Neural progenitor cell (in vitro differentiated cells): ENCODE data around the gene GSG1. TPM values are rescaled to one million over a fixed set of nuclear protein-coding genes. Genes with fewer than 3 reads are reported as not detected.

Experiments
- DNase-seq: peaks from one replicate; pipeline ENCODE4 v3.0.0-alpha.2; 2016; ENCODE audit warnings: low spot score
- H2AFZ ChIP-seq: fragments of 200-600 bp; sonication (generic); replicated peaks from 2 replicates; pipeline ENCODE4 v1.6.1; 2016; ENCODE audit warnings: antibody characterized with exemption
- H3F3A ChIP-seq: fragments of 200-600 bp; sonication (generic); 2 replicates; pipeline ENCODE4 v1.6.1; 2016; ENCODE audit warnings: antibody characterized with exemption, low read depth
- H3K27ac ChIP-seq: fragments of 200-600 bp; sonication (generic); 2 replicates; pipeline ENCODE4 v1.5.1; 2016; ENCODE audit warnings: mild to moderate bottlenecking
- H3K27me3 ChIP-seq: fragments of 200-600 bp; sonication (generic); 2 replicates; pipeline ENCODE4 v1.6.1; 2016; ENCODE audit warnings: mild to moderate bottlenecking, moderate library complexity
- H3K36me3 ChIP-seq: fragments of 200-600 bp; sonication (generic); 2 replicates; pipeline ENCODE4 v1.5.1; 2016
- H3K4me1 ChIP-seq: fragments of 200-600 bp; sonication (generic); 2 replicates; pipeline ENCODE4 v1.6.1; 2016; ENCODE audit warnings: mixed run types
- H3K4me2 ChIP-seq: fragments of 200-600 bp; sonication (generic); 2 replicates; pipeline ENCODE4 v1.6.1; 2016
- H3K4me3 ChIP-seq: fragments of 200-600 bp; sonication (generic); 2 replicates; pipeline ENCODE4 v1.5.1; 2016
- H3K79me2 ChIP-seq: fragments of 200-600 bp; sonication (generic); 2 replicates; pipeline ENCODE4 v1.6.1; 2016; ENCODE audit warnings: low read depth
- H3K9ac ChIP-seq: fragments of 200-600 bp; sonication (generic); 2 replicates; pipeline ENCODE4 v1.6.1; 2016
- H3K9me3 ChIP-seq: fragments of 200-600 bp; sonication (generic); 2 replicates; pipeline ENCODE4 v1.5.1; 2016; ENCODE audit warnings: low read depth
- H4K20me1 ChIP-seq: fragments of 200-600 bp; sonication (generic); 2 replicates; pipeline ENCODE4 v1.6.1; 2016; ENCODE audit warnings: low read depth
- H3K27ac Mint-ChIP-seq: 3 replicates; pipeline ENCODE4 v1.8.0; 2021; ENCODE audit warnings: mixed read lengths
- H3K27me3 Mint-ChIP-seq: 2 replicates; pipeline ENCODE4 v1.8.0; 2022; ENCODE audit warnings: low read depth, mild to moderate bottlenecking, inconsistent platforms, moderate library complexity, mixed read lengths; ENCODE audit not compliant: insufficient read depth
- H3K36me3 Mint-ChIP-seq: 3 replicates; pipeline ENCODE4 v1.8.0; 2021; ENCODE audit warnings: mixed read lengths
- H3K4me1 Mint-ChIP-seq: 3 replicates; pipeline ENCODE4 v1.8.0; 2021; ENCODE audit warnings: mixed read lengths
- H3K4me3 Mint-ChIP-seq: 3 replicates; pipeline ENCODE4 v1.8.0; 2021; ENCODE audit warnings: mild to moderate bottlenecking, moderate library complexity, mixed read lengths
- H3K9me3 Mint-ChIP-seq: 3 replicates; pipeline ENCODE4 v1.8.0; 2020; ENCODE audit warnings: mixed read lengths
- EZH2 ChIP-seq: fragments of 200-600 bp; sonication (generic); IDR thresholded peaks from 2 replicates; pipeline ENCODE4 v1.6.1; 2017; ENCODE audit warnings: antibody characterized with exemption, mild to moderate bottlenecking, moderate library complexity
- EZH2phosphoT487 ChIP-seq: fragments of 200-600 bp; sonication (generic); IDR thresholded peaks from 2 replicates; pipeline ENCODE4 v1.6.1; 2017; ENCODE audit warnings: antibody characterized with exemption
- total RNA-seq: library from RNA; depleted of rRNA; stranded (reverse); fragments of >200 nt; gene quantifications from 2 replicates; pipeline ENCODE4 v1.2.3, GENCODE V29; 2015; ENCODE audit warnings: low replicate concordance
- TF ChIP-seq, protein P1 (sequence below): fragments of 200-600 bp; sonication (generic); IDR thresholded peaks from 2 replicates; pipeline ENCODE4 v1.5.1; 2017; ENCODE audit warnings: antibody characterized with exemption, mild to moderate bottlenecking

Gene GSG1
- total RNA-seq, 1 donor from 2014 or later, result not detected

DNA sequence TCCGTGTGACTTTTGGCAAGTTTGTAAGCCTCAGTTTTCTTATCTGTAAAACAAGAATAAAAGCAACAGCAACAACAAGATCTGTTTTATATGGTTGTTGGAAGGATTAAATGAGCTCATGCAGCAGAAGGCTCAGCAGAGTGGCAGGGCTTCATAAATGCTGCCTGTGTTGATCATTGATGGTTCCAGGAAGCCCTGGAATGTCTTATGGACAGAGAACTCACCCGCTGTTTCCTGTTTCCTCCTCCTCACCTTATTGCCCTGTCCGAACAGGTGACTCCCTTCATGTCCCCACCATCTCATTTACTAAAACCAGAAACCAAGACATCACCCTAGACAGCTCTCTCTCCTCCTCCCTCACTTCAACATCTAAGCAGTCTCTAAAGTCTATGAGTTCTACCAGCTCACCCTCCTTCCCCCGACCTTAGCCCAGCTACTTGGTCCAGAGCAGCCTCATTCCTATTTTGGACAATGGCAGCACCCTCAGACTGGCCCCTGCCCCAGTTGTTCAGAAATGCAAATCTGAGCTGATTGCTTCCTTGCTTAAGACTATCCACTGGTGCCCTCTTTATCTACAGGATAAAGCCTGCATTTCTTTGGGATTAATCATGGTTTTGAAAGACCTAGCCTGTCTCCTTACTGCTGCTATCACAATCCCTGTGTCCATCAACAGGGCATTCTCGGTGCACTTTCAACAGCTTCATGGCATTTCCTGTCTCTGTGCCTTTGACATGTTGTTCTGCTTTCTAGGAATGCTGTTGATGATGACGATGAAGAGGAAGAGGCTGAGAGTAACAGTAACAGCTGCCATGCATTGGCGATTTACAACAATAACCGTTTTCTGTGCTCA lies 21.4 kb upstream of the GSG1 start:
- Histone ChIP-seq H3K36me3 (no peaks in the 10 kb centered on the region), H3K27me3 (no peaks in the 10 kb centered on the region), H3K27ac (no peak overlapping the region), H2AFZ (no peak overlapping the region), H4K20me1 (no peaks in the 10 kb centered on the region), H3K9me3 (no peaks in the 10 kb centered on the region), H3K79me2 (no peaks in the 10 kb centered on the region), H3K4me2 (peak overlapping the region; percentile 60), H3K4me3 (no peak overlapping the region), H3F3A (peaks cover 12% of the 10 kb centered on the region), H3K9ac (no peak overlapping the region), H3K4me1 (peaks cover 25% of the 10 kb centered on the region)
- Mint-ChIP-seq H3K36me3 (peaks cover 6% of the 10 kb centered on the region), H3K9me3 (peaks cover 16% of the 10 kb centered on the region), H3K4me1 (peaks cover 37% of the 10 kb centered on the region), H3K4me3 (no peak overlapping the region), H3K27me3 (peaks cover 2% of the 10 kb centered on the region), H3K27ac (peak overlapping the region; percentile 54)
- TF ChIP-seq, protein P1, sequence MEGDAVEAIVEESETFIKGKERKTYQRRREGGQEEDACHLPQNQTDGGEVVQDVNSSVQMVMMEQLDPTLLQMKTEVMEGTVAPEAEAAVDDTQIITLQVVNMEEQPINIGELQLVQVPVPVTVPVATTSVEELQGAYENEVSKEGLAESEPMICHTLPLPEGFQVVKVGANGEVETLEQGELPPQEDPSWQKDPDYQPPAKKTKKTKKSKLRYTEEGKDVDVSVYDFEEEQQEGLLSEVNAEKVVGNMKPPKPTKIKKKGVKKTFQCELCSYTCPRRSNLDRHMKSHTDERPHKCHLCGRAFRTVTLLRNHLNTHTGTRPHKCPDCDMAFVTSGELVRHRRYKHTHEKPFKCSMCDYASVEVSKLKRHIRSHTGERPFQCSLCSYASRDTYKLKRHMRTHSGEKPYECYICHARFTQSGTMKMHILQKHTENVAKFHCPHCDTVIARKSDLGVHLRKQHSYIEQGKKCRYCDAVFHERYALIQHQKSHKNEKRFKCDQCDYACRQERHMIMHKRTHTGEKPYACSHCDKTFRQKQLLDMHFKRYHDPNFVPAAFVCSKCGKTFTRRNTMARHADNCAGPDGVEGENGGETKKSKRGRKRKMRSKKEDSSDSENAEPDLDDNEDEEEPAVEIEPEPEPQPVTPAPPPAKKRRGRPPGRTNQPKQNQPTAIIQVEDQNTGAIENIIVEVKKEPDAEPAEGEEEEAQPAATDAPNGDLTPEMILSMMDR, result no peak
- TF ChIP-seq EZH2 (no peak), EZH2phosphoT487 (no peak)
- peak; percentile 49 for DNase-seq

DNA sequence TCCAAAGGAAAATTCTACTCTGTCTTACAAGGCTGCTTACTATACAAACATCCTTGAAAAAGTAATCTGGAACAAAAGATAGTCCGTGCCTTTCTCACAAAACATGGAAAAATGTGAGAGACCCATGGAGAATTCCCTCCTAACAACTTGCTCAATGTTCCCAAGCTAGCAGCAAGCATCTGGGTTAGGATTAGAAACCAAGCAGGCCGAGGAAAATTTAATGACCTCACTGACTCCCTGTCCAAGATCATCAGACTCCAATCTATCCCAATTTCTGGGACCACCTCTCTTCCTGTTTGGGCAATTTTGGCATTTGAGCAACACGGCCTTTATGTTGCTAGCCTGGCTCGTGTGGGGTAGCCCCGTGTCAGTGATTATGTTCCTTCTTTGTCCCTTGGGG lies 18.1 kb upstream of the GSG1 start:
- no peak overlapping the region for H3K4me2 ChIP-seq
- H3K9me3 Mint-ChIP-seq, result peaks cover 16% of the 10 kb centered on the region
- H4K20me1 ChIP-seq, result no peaks in the 10 kb centered on the region
- no peak for TF ChIP-seq EZH2
- TF ChIP-seq, protein P1, result no peak
- no peak for TF ChIP-seq EZH2phosphoT487
- no peak overlapping the region for H3K9ac ChIP-seq
- no peaks in the 10 kb centered on the region for H3K79me2 ChIP-seq
- H3K4me1 ChIP-seq, result peaks cover 33% of the 10 kb centered on the region
- no peaks in the 10 kb centered on the region for H3K9me3 ChIP-seq
- peaks cover 4% of the 10 kb centered on the region for H3K27me3 Mint-ChIP-seq
- H3K4me1 Mint-ChIP-seq, result peaks cover 49% of the 10 kb centered on the region
- H2AFZ ChIP-seq, result no peak overlapping the region
- DNase-seq, result no peak
- H3K36me3 Mint-ChIP-seq, result peaks cover 6% of the 10 kb centered on the region
- H3K4me3 ChIP-seq, result no peak overlapping the region
- H3K36me3 ChIP-seq, result no peaks in the 10 kb centered on the region
- H3K27me3 ChIP-seq, result no peaks in the 10 kb centered on the region
- no peak overlapping the region for H3K27ac ChIP-seq
- H3K4me3 Mint-ChIP-seq, result no peak overlapping the region
- H3K27ac Mint-ChIP-seq, result no peak overlapping the region
- H3F3A ChIP-seq, result peaks cover 28% of the 10 kb centered on the region

DNA sequence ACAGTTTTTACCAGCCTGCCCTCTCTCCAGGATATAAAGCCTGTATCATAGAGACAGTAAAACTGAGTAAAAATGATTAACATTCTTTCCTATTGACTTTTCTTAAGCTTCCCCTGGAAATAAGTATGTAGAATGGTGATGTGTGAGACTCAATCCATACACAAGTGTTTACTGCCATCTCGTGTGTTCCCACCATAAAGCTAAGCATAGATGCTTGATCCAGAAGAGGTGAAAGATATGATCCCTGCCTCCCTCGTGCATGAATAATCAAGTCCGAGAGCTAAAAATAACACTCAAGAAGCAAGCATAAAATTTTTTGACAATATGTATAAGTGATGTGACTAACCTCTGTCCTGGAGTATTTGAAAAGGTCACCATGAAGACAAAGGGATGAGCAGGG lies 16.9 kb upstream of the GSG1 start:
- Mint-ChIP-seq H3K27me3 (peaks cover 4% of the 10 kb centered on the region), H3K27ac (no peak overlapping the region), H3K9me3 (peaks cover 16% of the 10 kb centered on the region), H3K4me3 (no peak overlapping the region), H3K4me1 (peaks cover 56% of the 10 kb centered on the region), H3K36me3 (peaks cover 6% of the 10 kb centered on the region)
- no peak for TF ChIP-seq EZH2
- TF ChIP-seq EZH2phosphoT487, result no peak
- TF ChIP-seq, protein P1, result no peak
- no peak overlapping the region for H3K4me3 ChIP-seq
- H3K9ac ChIP-seq, result no peak overlapping the region
- no peak for DNase-seq
- no peaks in the 10 kb centered on the region for H3K36me3 ChIP-seq
- no peaks in the 10 kb centered on the region for H4K20me1 ChIP-seq
- H3K27ac ChIP-seq, result no peak overlapping the region
- H3K9me3 ChIP-seq, result no peaks in the 10 kb centered on the region
- peaks cover 44% of the 10 kb centered on the region for H3K4me1 ChIP-seq
- no peaks in the 10 kb centered on the region for H3K27me3 ChIP-seq
- H2AFZ ChIP-seq, result no peak overlapping the region
- no peaks in the 10 kb centered on the region for H3K79me2 ChIP-seq
- no peak overlapping the region for H3K4me2 ChIP-seq
- H3F3A ChIP-seq, result peaks cover 28% of the 10 kb centered on the region
